ENCODE measurements around the gene GREB1L.

- no peak for TF ChIP-seq CTCF (conservative IDR thresholded peaks at IDR 0.05 in 1 of 2, IDR thresholded peaks at IDR 0.05 in 1 of 2; ENCODE audit: extremely low read depth in 1 of 2, insufficient read depth in 1 of 2, low read depth in 1 of 2, low read length in 2 of 2)
- TF ChIP-seq EZH2 (IDR thresholded peaks at IDR 0.05; ENCODE audit: borderline replicate concordance, low read length), result no peak
Measured at GRCh38 chr18:21457179-21457535, 215.1 kb downstream of the GREB1L start.

Data from mammary epithelial cell (primary cell).